Breast epithelium (tissue), 4 donors: ENCODE measurements around the gene AKIRIN2. TPM values are rescaled to one million over a fixed set of nuclear protein-coding genes. Genes with fewer than 3 reads are reported as not detected.

Experiments
- DNase-seq, 2 donors: peaks; one replicate each; pipeline ENCODE4 v3.0.0-alpha.2; 2019; ENCODE audit warnings: low spot score in 2 of 2
- H3K27ac ChIP-seq, 2 donors: fragments of 200-600 bp; sonication (generic) in 1 of 2; one replicate each; pipeline ENCODE4 v1.5.1; 2016 to 2019; ENCODE audit warnings: mild to moderate bottlenecking in 1 of 2
- H3K27me3 ChIP-seq, 2 donors: fragments of 200-600 bp; sonication (generic) in 1 of 2; one replicate each; pipeline versions ENCODE4 v1.5.1 to v1.6.0; 2017 to 2019; ENCODE audit warnings: control low read depth in 1 of 2, mild to moderate bottlenecking in 1 of 2
- H3K36me3 ChIP-seq: fragments of 200-600 bp; one replicate; pipeline ENCODE4 v1.5.1; 2019
- H3K4me1 ChIP-seq, 2 donors: fragments of 200-600 bp; sonication (generic); one replicate each; pipeline ENCODE4 v1.5.1; 2016 to 2019; ENCODE audit warnings: control low read depth in 1 of 2
- H3K4me3 ChIP-seq, 3 donors: fragments of 200-600 bp; sonication (generic); 1 replicate in 2 of 3; 2 replicates in 1 of 3; pipeline ENCODE4 v1.5.1; 2016 to 2019; ENCODE audit warnings: mild to moderate bottlenecking in 3 of 3, moderate library complexity in 2 of 3
- H3K9me3 ChIP-seq, 2 donors: fragments of 200-600 bp; sonication (generic) in 1 of 2; one replicate each; pipeline ENCODE4 v1.5.1; 2016 to 2019; ENCODE audit warnings: control low read depth in 1 of 2
- CTCF ChIP-seq, 3 donors: fragments of 450-650 bp; IDR thresholded peaks; one replicate each; pipeline ENCODE4 v1.5.1; 2016 to 2017; ENCODE audit warnings: antibody characterized with exemption in 3 of 3, mild to moderate bottlenecking in 3 of 3, moderate library complexity in 3 of 3
- POLR2A ChIP-seq: fragments of 450-650 bp; IDR thresholded peaks from one replicate; pipeline ENCODE4 v1.6.1; 2016; ENCODE audit warnings: antibody characterized with exemption, mild to moderate bottlenecking, moderate library complexity
- POLR2AphosphoS5 ChIP-seq, 3 donors: sonication (generic); formaldehyde crosslinking; IDR thresholded peaks; one replicate each; pipeline ENCODE4 v1.6.1; 2017; ENCODE audit warnings: antibody characterized with exemption in 3 of 3
- intact Hi-C: fragments of 100-400 bp; cut with DNase I; formaldehyde crosslinking; loops from one replicate; pipeline ENCODE4 v1.15.1; 2023; ENCODE audit warnings: low total_unique reads
- total RNA-seq, 3 donors: library from RNA; depleted of rRNA; stranded (reverse); fragments of >200 nt; gene quantifications; one replicate each; pipeline ENCODE4 v1.1.0, GENCODE V29; 2016

AKIRIN2 gene
- total RNA-seq, 3 donors from 2014 or later: 18.4 to 30.6 (median 22.8) TPM

GRCh38 chr6:87741001-87741650 is 39.1 kb upstream of the AKIRIN2 start:
- TF ChIP-seq CTCF (IDR thresholded peaks at IDR 0.05): no peak
- TF ChIP-seq POLR2AphosphoS5 (IDR thresholded peaks at IDR 0.05): no peak
- no peak for TF ChIP-seq POLR2A
- Histone ChIP-seq H3K36me3 (no peaks in the 10 kb centered on the region), H3K27ac (no peak overlapping the region), H3K4me3 (no peak overlapping the region), H3K27me3 (no peaks in the 10 kb centered on the region), H3K9me3 (no peaks in the 10 kb centered on the region), H3K4me1 (no peaks in the 10 kb centered on the region)
- DNase-seq: no peak
- intact Hi-C loops: no loop called here

GRCh38 chr6:87738744-87739143 is 36.7 kb upstream of the AKIRIN2 start:
- H3K27me3 ChIP-seq: no peaks in the 10 kb centered on the region
- no peaks in the 10 kb centered on the region for H3K36me3 ChIP-seq
- no peak for DNase-seq

GRCh38 chr6:87738000-87738399 is 36.0 kb upstream of the AKIRIN2 start:
- Histone ChIP-seq H3K27me3 (no peaks in the 10 kb centered on the region), H3K4me3 (no peak overlapping the region), H3K9me3 (no peaks in the 10 kb centered on the region), H3K36me3 (no peaks in the 10 kb centered on the region), H3K4me1 (no peaks in the 10 kb centered on the region), H3K27ac (no peak overlapping the region)
- TF ChIP-seq POLR2AphosphoS5 (IDR thresholded peaks at IDR 0.05): no peak
- TF ChIP-seq POLR2A: no peak
- TF ChIP-seq CTCF (IDR thresholded peaks at IDR 0.05): no peak
- intact Hi-C loops: no loop called here
- no peak for DNase-seq

More at GRCh38 chr6:87738744-87739143, 36.7 kb upstream of the AKIRIN2 start:
- TF ChIP-seq CTCF (IDR thresholded peaks at IDR 0.05): no peak
- TF ChIP-seq POLR2A: no peak
- no peak for TF ChIP-seq POLR2AphosphoS5 (IDR thresholded peaks at IDR 0.05)
- Histone ChIP-seq H3K4me3 (no peak overlapping the region), H3K4me1 (no peaks in the 10 kb centered on the region), H3K9me3 (no peaks in the 10 kb centered on the region), H3K27ac (no peak overlapping the region)
- intact Hi-C loops: no loop called here

GRCh38 chr6:87736809-87737540 is 34.9 kb upstream of the AKIRIN2 start:
- intact Hi-C loops: no loop called here
- TF ChIP-seq POLR2A: no peak
- no peak for TF ChIP-seq CTCF (IDR thresholded peaks at IDR 0.05)
- no peak for TF ChIP-seq POLR2AphosphoS5 (IDR thresholded peaks at IDR 0.05)

More at GRCh38 chr6:87736809-87737540, 34.9 kb upstream of the AKIRIN2 start:
- Histone ChIP-seq H3K9me3 (no peaks in the 10 kb centered on the region), H3K27ac (no peak overlapping the region), H3K27me3 (no peaks in the 10 kb centered on the region), H3K4me1 (no peaks in the 10 kb centered on the region), H3K4me3 (no peak overlapping the region), H3K36me3 (no peaks in the 10 kb centered on the region)
- DNase-seq: no peak
